HG03095 (cell line): ENCODE data around the gene SRRM3.
"Not testable (repeated sequence)": the region's sequence is repeated elsewhere in the genome, so short reads cannot be mapped to it uniquely, and the experiment has no call there.

Experiments
- ATAC-seq: cut with Tn5 transposase; IDR thresholded peaks from one replicate; pipeline ENCODE4 v1.9.1; 2021; ENCODE audit warnings: moderate library complexity; ENCODE audit not compliant: unreplicated experiment

Gene SRRM3

DNA sequence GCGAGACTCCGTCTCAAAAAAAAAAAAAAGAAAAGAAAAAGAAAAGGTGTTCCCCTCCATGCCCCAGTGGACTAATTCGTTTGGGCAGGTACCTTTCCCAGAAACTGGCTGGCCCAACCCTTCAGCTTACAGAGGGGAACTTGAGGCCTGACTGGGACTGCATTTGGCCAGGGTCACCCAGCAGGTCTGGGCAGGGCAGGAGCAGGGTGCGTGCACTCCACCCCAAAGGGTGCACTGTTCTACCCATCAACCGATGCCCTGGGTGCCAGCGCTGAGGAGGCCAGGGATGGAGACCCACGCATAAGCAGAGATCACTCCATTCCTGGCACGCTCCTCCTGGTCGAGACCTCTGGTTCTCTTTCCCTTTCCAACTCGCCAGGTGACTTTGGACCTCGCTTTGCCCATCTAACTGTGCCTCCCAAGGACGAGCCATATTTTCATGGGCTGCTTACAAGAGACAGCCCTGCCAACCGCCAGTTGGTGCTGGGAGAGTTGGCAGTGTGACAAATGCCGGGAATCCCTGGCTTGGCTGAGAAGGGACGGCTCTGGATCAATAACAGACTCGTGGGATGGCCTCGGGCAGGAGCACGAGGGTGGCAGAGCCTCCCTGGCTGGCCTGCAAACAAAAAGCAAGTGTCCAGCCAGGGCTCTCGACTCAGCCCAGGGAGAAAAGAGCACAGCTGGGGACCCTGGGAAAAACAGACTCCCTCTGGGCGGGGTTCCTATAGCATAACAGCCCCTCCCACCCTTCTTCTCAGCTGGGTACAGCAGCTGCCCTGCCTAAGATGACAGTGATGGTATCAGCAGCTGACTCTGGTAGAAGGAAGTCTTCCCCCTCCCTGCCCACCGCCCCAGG lies 108.6 kb downstream of the SRRM3 start:
- no peak for ATAC-seq

- not testable (repeated sequence) for ATAC-seq
These were observed 110.1 kb downstream of the SRRM3 start for GRCh38 chr7:76311838-76312237.

DNA sequence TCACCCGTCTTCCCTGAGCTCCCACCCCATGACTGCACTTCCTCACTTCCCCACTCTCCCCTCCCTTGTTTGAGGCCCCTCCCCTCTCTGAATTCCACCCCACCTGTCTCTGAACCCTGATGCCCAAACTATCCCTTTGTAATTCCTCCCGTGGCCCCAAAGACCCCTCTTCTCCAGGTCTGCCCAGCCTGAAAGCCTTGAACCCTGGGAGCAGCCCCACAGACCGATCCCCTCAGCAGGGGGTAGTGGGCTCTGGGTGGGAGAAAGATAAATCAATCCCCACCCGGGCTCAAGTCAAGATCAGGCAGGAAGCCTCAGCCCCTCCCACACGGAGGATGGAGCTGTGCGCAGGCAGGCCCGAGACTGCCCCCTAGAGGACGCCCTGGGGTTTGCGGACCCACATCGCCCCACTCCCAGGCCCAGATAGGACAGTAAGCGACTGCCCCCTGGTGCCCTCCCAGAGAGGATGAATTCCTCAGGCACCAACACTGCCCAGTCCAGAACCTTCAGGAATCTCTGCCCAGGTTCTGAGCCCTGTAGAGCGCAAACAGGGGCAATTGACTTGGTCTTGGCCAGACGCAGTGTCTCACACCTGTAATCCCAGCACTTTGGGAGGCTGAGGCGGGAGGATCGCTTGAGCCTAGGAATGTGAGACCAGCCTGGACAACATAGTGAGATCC lies 112.5 kb downstream of the SRRM3 start:
- peak; percentile 37 for ATAC-seq

GRCh38 chr7:76314740-76315139 lies 113.0 kb downstream of the SRRM3 start:
- ATAC-seq: not testable (repeated sequence)

DNA sequence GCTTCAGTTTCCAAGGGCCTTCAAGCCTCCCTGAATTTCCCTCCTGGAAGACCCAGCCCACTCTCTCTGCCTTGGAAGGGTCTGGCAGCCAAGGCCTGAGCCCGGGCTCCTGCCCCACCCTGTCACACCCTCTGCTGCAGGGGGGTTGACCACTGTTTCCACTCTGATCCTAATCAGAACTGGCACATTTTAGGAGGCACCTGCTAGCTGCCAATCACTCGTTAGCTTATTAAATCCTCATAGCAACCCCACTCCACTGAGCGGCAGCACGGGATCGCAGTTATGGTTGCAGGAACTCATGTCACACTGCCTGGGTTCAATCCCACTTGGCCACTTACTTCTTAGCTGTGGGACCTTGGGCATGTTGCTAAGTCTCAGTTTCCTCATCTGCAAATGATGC lies 113.7 kb downstream of the SRRM3 start:
- ATAC-seq: no peak

DNA sequence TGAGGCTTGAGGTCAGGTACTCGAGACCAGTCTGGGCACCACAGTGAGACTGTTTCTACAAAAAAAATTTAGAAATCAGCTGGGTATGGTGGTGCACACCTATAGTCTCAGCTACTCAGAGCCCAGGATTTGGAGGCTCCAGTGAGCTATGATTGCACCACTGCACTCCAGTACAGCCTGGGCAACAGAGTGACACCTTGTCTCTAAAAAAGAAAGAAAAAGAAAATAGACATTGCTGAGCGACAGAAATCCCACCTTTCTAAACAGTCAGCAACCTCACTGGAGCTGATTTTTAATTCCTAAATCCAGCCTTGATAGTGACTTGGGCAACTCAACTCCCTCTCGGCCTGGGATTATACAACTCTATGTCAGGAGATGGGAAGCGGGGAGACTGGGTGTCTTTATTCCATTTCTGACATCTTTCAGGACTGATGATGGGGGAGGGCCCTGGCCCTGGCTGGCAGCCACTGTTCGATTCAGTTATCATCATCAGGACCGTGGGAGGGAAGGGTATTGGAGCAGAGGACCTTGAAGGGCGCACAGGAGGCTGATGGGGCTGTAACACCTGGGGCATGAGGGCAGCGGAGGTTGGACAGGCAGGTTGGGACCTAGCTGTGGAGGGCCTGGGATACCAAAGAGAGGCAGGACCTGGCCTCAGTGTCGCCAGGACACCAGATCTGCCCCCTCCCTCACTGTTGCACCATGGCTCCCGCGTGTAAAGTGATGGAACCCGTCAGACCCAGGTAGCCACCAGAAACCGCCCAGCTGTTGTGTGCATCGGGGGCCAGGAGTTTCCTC lies 115.5 kb downstream of the SRRM3 start:
- ATAC-seq: no peak

DNA sequence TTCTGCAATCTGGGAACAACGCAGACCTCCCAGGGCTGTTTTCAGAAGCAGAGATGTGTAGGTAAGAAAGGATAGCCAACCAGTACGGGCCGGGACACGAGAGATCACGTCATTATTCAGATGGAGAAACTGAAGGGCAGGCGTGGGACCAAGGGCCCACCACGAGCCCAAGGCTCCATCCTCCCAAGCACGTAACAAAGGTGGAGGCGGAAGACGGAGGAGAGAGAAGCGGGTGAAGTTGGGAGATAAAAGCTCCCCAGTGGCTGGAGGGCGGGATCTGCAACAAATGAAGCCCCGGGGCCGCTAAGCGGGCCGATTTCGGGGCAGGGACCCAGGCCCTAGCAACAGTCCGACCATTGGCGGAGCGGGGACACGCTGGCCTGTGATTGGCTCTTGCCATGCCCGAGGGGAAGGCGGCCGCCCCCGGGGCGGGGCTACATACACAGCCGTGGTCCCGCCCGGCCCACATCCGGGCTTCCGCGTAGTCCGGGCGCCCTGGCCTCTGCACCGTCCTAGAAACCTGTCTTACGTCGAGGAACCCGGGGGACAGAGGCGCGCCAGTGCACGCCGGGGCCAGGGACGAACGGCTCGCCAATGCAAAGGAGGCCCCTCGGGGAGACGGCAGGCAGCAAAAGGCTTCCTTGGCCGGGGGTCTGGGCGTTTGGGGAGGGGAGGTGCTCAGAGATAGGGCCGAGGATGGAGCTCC lies 116.2 kb downstream of the SRRM3 start:
- peak; percentile 87 for ATAC-seq

DNA sequence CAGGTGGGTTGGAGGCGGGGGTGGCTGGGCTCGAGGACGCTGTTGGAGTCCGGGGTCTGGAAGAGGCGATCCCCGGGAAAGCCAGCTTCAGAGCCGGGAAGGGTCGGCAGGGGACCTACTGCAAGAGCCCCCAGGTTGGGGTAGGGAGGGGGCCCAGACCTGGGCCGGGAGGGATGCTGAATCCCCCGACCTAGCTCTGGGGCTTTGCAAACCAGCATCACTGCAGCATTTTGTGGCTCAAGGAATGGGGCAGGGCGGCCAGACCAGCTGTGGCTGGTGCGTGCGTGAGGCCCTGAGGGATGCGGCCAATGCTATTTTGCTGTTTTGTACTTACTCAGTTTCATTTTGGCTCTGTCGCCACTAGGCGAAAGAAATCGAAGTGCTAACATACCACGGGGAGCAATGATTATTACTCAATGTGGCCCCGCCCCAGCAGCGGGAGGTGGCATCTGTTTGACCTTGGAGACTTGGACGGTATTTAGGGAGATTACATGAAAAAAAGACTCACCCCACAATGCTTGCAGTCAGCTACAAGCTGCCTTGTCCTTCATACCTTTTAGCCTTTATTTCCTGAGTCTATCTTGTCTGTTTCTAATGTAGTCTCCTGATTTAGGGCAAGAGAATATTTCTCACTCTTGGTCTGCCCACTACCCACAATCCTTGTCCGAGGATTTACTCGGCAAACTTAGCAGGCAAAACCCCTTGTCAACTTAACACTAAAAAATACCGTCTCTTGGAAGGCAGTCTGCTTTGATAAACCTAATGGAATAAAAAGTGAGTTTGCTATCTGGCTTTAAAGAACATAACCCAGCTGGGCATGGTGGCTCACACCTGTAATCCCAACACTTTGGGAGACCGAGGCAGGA lies 117.0 kb downstream of the SRRM3 start:
- ATAC-seq: peak; percentile 42

- no peak for ATAC-seq
These were observed 123.4 kb downstream of the SRRM3 start for GRCh38 chr7:76325092-76325491.

DNA sequence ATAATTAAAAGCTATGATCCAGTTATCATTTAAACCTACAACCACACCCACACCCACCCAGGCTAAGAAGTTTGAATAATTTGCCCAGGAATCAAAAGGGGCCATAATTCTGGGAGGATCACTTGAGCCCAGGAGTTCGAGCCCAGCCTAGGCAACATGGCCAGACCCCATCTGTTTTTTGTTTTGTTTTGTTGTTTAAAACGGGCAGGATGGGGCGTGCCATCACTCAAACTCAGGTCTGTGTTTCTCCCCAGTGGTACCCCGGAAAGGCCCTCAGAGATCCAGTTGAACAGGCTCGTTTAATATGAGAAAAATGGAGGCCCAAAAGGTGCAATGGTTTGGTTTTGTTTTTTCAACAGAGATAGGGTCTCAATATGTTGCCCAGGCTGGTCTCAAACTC lies 124.1 kb downstream of the SRRM3 start:
- no peak for ATAC-seq

GRCh38 chr7:76326646-76327233 lies 125.0 kb downstream of the SRRM3 start:
- ATAC-seq: no peak

GRCh38 chr7:76327610-76328009 lies 125.9 kb downstream of the SRRM3 start:
- no peak for ATAC-seq

DNA sequence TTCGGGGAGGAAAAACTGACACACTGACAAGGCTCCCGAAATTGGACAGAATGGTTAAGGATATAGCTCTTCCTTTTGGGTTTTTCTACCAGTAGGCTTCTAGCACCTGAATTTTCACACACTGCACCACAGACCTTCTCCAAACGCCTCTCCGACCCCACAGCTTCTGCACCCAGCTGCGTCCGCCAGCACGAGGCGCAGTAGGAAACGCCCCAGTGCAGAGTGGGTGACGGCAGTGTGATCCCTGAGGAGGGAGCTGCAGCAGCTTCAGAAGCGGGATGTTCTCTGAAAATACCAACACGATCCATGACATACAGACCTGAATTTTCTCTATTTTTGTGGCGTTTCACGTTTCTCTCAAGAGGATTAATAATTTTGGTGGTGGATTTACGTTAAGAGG lies 126.7 kb downstream of the SRRM3 start:
- ATAC-seq: no peak

DNA sequence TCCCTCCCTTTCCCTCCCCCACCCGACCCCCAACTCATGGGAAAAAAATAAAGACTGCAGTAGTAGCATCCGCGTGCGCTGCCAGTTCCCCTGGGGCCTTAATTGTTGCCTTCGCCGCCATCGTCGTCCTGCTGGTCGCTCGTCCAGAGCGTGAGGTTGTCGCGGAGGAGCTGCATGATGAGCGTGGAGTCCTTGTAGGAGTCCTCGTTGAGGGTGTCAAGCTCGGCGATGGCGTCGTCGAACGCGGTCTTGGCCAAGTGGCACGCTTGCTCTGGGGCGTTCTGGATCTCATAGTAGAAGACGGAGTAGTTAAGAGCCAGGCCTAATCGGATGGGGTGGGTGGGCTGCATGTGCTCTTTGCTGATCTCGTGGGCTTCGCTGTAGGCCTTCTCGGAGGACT lies 127.8 kb downstream of the SRRM3 start:
- no peak for ATAC-seq

GRCh38 chr7:76330261-76330660 lies 128.6 kb downstream of the SRRM3 start:
- no peak for ATAC-seq

- no peak for ATAC-seq
These were observed 129.0 kb downstream of the SRRM3 start for GRCh38 chr7:76330673-76331072.

DNA sequence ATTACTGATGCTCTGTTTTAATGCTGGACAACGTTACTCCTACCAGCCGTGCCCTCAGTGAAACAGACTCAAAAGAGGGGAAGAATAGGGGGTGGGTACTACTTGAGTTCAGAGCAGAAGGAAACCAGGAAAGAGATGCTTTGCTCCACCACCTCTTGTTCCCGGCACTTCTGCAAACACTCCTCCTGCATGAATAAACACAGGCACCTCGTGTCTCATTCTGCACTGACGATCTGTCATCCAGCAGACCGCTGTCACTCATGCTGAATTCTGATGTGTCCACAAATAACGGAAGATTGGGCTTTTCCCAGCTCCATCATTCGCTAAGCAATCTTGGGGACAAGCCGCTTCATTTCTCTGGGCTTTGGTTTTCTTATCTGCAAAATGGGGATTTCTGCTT lies 130.4 kb downstream of the SRRM3 start:
- no peak for ATAC-seq

- ATAC-seq: no peak
These were observed 131.9 kb downstream of the SRRM3 start for GRCh38 chr7:76333511-76334101.

DNA sequence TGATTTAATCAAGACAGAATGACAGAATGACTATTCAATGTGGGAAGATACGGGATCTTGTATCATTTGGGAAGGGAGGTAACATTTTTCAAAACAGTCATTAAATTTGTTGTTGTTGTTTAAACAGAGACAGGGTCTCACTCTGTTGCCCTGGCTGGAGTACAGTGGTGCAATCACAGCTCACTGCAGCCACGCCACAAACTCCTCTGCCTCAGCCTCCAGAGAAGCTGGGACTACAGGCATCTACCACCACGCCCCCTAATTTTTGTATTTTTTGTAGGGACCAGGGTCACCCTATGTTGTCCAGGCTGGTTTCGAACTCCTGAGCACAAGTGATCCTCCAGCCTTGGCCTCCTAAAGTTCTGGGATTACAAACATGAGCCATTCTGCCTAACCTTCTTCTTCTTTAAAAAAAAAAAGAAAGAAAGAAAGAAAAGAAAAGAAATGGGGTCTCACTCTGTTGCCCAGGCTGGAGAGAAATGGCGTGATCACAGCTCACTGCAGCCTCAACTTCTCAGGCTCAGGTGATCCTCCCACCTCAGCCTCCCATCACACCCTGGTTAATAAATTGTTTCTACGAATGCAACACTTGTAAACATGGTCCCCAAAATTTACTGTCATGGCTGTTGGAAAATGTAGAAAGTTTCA lies 132.7 kb downstream of the SRRM3 start:
- no peak for ATAC-seq
